GM12874 (cell line): ENCODE data around the gene PTGDR.

ENCODE experiments used
- CTCF ChIP-seq: IDR thresholded peaks from 2 replicates; pipeline ENCODE4 v1.5.1; 2011; ENCODE audit warnings: low read depth, mild to moderate bottlenecking, control low read depth, low read length, moderate library complexity; ENCODE audit not compliant: insufficient read depth

PTGDR gene

GRCh38 chr14:52319919-52320318 is 52.4 kb downstream of the PTGDR start:
- TF ChIP-seq CTCF = no peak

GRCh38 chr14:52325126-52325525 is 57.6 kb downstream of the PTGDR start:
- no peak for TF ChIP-seq CTCF

DNA sequence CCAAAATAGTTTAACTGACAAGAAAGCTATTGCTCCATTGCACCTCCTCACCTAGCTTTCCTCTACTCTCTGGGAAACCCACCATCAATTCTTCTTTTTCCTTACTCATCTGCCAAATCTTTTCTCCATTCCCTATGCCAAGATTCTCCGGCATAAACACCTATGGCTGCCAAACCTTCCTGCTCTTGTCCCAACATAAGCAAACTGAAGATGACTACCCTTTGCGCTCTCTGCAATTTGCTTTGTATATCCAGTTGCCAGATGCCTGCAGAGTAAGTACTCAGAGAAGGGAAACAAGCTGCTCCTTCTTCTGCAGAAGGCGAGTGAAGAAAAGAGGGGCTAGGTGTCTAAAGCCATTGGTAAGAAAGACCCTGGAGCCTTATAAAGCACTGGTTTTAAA is 58.1 kb downstream of the PTGDR start:
- no peak for TF ChIP-seq CTCF
